GM23248 (cell line): ENCODE data around the gene TMC5.
"Not testable (repeated sequence)": the region's sequence is repeated elsewhere in the genome, so short reads cannot be mapped to it uniquely, and the experiment has no call there.

ENCODE experiments used
- EZH2 ChIP-seq: fragments of 200-600 bp; sonication (generic); IDR thresholded peaks from 2 replicates; pipeline ENCODE4 v1.6.1; 2018; ENCODE audit warnings: antibody characterized with exemption, mild to moderate bottlenecking; ENCODE audit not compliant: insufficient read depth, poor library complexity, severe bottlenecking
- EZH2phosphoT487 ChIP-seq: fragments of 200-600 bp; sonication (generic); IDR thresholded peaks from 2 replicates; pipeline ENCODE4 v1.6.1; 2018; ENCODE audit warnings: antibody characterized with exemption, moderate library complexity, mild to moderate bottlenecking, low read depth; ENCODE audit not compliant: insufficient read depth

DNA sequence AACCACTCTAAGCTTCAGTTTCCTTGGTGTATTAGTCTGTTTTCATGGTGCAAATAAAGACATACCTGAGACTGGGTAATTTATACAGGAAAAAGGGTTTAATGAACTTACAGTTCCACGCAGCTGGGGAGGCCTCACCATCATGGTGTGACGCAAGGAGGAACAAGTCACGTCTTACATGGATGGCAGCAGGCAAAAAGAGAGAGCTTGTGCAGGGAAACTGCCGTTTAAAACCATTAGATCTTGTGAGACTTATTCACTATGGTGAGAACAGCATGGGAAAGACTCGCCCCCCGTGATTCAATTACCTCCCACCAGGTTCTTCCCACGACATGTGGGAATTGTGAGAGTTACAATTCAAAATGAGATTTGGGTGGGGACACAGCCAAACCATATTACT is 45.1 kb upstream of the TMC5 start:
- TF ChIP-seq EZH2phosphoT487, EZH2: not testable (repeated sequence)
